Muscle of back (tissue), 11 donors: ENCODE measurements around the gene CD7. TPM values are rescaled to one million over a fixed set of nuclear protein-coding genes. Genes with fewer than 3 reads are reported as not detected.

Experiments
- DNase-seq, 3 donors: peaks; one replicate each; pipeline versions ENCODE4 v3.0.0 to v3.0.0-alpha.2; 2013
- polyA plus RNA-seq, 10 donors: library from polyadenylated mRNA; unstranded; fragments of 120-200 nt; gene quantifications; one replicate each; pipeline ENCODE4 v1.2.1, GENCODE V29; 2013; ENCODE audit not compliant: insufficient read length in 10 of 10

CD7 gene
- polyA plus RNA-seq, 10 donors, result 0.27 to 5.9 (median 0.67) TPM

GRCh38 chr17:82314727-82315605 lies 2.4 kb downstream of the CD7 start:
- DNase-seq, result no peak

- no peak for DNase-seq
Measured at GRCh38 chr17:82314012-82314726, 3.2 kb downstream of the CD7 start.

- no peak for DNase-seq
Measured at GRCh38 chr17:82313195-82314011, 4.0 kb downstream of the CD7 start.

- no peak for DNase-seq
Measured at GRCh38 chr17:82311971-82312370, 5.4 kb downstream of the CD7 start.

- no peak for DNase-seq
Measured at GRCh38 chr17:82310877-82311276, 6.5 kb downstream of the CD7 start.

- DNase-seq, result no peak
Measured at GRCh38 chr17:82309656-82310570, 7.5 kb downstream of the CD7 start.

GRCh38 chr17:82305727-82306300 lies 11.6 kb downstream of the CD7 start:
- no peak for DNase-seq

- DNase-seq, result no peak
Measured at GRCh38 chr17:82304826-82305726, 12.3 kb downstream of the CD7 start.

GRCh38 chr17:82303944-82304808 lies 13.2 kb downstream of the CD7 start:
- DNase-seq, result no peak

- DNase-seq, result no peak
Measured at GRCh38 chr17:82302991-82303943, 14.1 kb downstream of the CD7 start.

- DNase-seq, result no peak
Measured at GRCh38 chr17:82302568-82302963, 14.8 kb downstream of the CD7 start.

- DNase-seq, result no peak
Measured at GRCh38 chr17:82301916-82302567, 15.4 kb downstream of the CD7 start.

- DNase-seq, result no peak
Measured at GRCh38 chr17:82301300-82301915, 16.0 kb downstream of the CD7 start.

- peak; percentile 23 to 63 (median 46) for DNase-seq
Measured at GRCh38 chr17:82300707-82301270, 16.6 kb downstream of the CD7 start.

GRCh38 chr17:82300228-82300627 lies 17.2 kb downstream of the CD7 start:
- no peak for DNase-seq

- no peak for DNase-seq
Measured at GRCh38 chr17:82299452-82299851, 18.0 kb downstream of the CD7 start.
